Esophagus (tissue), 2 donors: ENCODE data around the gene PMM2. TPM values are rescaled to one million over a fixed set of nuclear protein-coding genes. Genes with fewer than 3 reads are reported as not detected.
A peak's percentile ranks its signal among the peaks of the same experiment; 100 is the strongest.

ENCODE experiments used
- H3K27ac ChIP-seq, 2 donors: one replicate each; pipeline ENCODE4 v1.5.1; 2013; ENCODE audit warnings: low read depth in 2 of 2, mild to moderate bottlenecking in 2 of 2, inconsistent platforms in 1 of 2, low read length in 1 of 2, moderate library complexity in 1 of 2
- H3K27me3 ChIP-seq, 2 donors: one replicate each; pipeline ENCODE4 v1.6.1; 2013; ENCODE audit warnings: low read length in 2 of 2, control low read depth in 1 of 2, mild to moderate bottlenecking in 1 of 2; ENCODE audit not compliant: insufficient read depth in 2 of 2, control insufficient read depth in 1 of 2
- H3K36me3 ChIP-seq, 2 donors: one replicate each; pipeline ENCODE4 v1.6.1; 2013; ENCODE audit warnings: low read length in 1 of 2; ENCODE audit not compliant: control insufficient read depth in 2 of 2, insufficient read depth in 2 of 2
- H3K4me1 ChIP-seq, 2 donors: one replicate each; pipeline ENCODE4 v1.6.1; 2013; ENCODE audit warnings: low read length in 1 of 2; ENCODE audit not compliant: control insufficient read depth in 2 of 2, insufficient read depth in 2 of 2
- H3K4me3 ChIP-seq, 2 donors: one replicate each; pipeline ENCODE4 v1.5.1; 2013; ENCODE audit warnings: low read length in 2 of 2, mild to moderate bottlenecking in 2 of 2, low read depth in 1 of 2, moderate library complexity in 1 of 2
- H3K9me3 ChIP-seq, 2 donors: one replicate each; pipeline ENCODE4 v1.6.1; 2013; ENCODE audit warnings: mild to moderate bottlenecking in 2 of 2, low read depth in 1 of 2, low read length in 1 of 2, moderate library complexity in 1 of 2; ENCODE audit not compliant: control insufficient read depth in 2 of 2, insufficient read depth in 1 of 2
- WGBS, 2 donors: extraction: QIAGEN DNeasy Blood & Tissue Kit; methylation state at CpG; one replicate each; pipeline ENCODE4 v1.1.7; 2013; 5-methylcytosine and 5-hydroxymethylcytosine counted together
- polyA plus RNA-seq, 2 donors: library from polyadenylated mRNA; stranded (reverse); fragments of 200-250 nt; gene quantifications; one replicate each; pipeline ENCODE4 v1.2.3, GENCODE V29; 2013
- donor health status: healthy with polysubstance abuse.
- donor health status: Bipolar disorder and iron deficiency.

The PMM2 gene
- polyA plus RNA-seq, 2 donors, result 19.8 to 30.3 TPM

- Histone ChIP-seq H3K9me3 (no peaks in the 10 kb centered on the region), H3K27ac (peak overlapping the region in 1 of 2 donors; percentile 31), H3K36me3 (peaks cover 0 to 24% of the 10 kb centered on the region in 2 donors), H3K4me1 (peaks cover 2 to 12% of the 10 kb centered on the region in 2 donors), H3K4me3 (no peak overlapping the region), H3K27me3 (no peaks in the 10 kb centered on the region)
- 92 to 94% methylated on average over 10 of the region's 10 CpGs for WGBS, 2 donors
These were observed 48.8 kb downstream of the PMM2 start for GRCh38 chr16:8846401-8846932.

GRCh38 chr16:8847145-8847544 is 49.5 kb downstream of the PMM2 start:
- peaks cover 0 to 24% of the 10 kb centered on the region in 2 donors for H3K36me3 ChIP-seq
- H3K27ac ChIP-seq, result no peak overlapping the region

GRCh38 chr16:8847623-8848022 is 50.0 kb downstream of the PMM2 start:
- peaks cover 2 to 15% of the 10 kb centered on the region in 2 donors for H3K4me1 ChIP-seq
- WGBS, 2 donors, result 89 to 92% methylated on average over 15 of the region's 15 CpGs

More at GRCh38 chr16:8847145-8847544, 49.5 kb downstream of the PMM2 start:
- H3K27me3 ChIP-seq, result no peaks in the 10 kb centered on the region
- no peaks in the 10 kb centered on the region for H3K9me3 ChIP-seq
- H3K4me1 ChIP-seq, result peaks cover 2 to 15% of the 10 kb centered on the region in 2 donors
- H3K4me3 ChIP-seq, result no peak overlapping the region
- 83 to 88% methylated on average over 13 of the region's 13 CpGs for WGBS, 2 donors

GRCh38 chr16:8848231-8848938 is 50.7 kb downstream of the PMM2 start:
- Histone ChIP-seq H3K4me1 (peaks cover 2 to 15% of the 10 kb centered on the region in 2 donors), H3K27ac (peak overlapping the region in 1 of 2 donors; percentile 29), H3K4me3 (no peak overlapping the region), H3K9me3 (no peaks in the 10 kb centered on the region), H3K36me3 (peaks cover 0 to 26% of the 10 kb centered on the region in 2 donors), H3K27me3 (no peaks in the 10 kb centered on the region)
- 86 to 88% methylated on average over 26 of the region's 26 CpGs for WGBS, 2 donors

More at GRCh38 chr16:8847623-8848022, 50.0 kb downstream of the PMM2 start:
- no peaks in the 10 kb centered on the region for H3K9me3 ChIP-seq
- H3K27ac ChIP-seq, result no peak overlapping the region
- H3K4me3 ChIP-seq, result no peak overlapping the region
- no peaks in the 10 kb centered on the region for H3K27me3 ChIP-seq
- peaks cover 0 to 24% of the 10 kb centered on the region in 2 donors for H3K36me3 ChIP-seq

- peak overlapping the region; percentile 28 to 84 for H3K27ac ChIP-seq
- 64 to 80% methylated on average over 8 of the region's 8 CpGs for WGBS, 2 donors
- peaks cover 0 to 26% of the 10 kb centered on the region in 2 donors for H3K36me3 ChIP-seq
- H3K4me1 ChIP-seq, result peaks cover 2 to 15% of the 10 kb centered on the region in 2 donors
- H3K4me3 ChIP-seq, result no peak overlapping the region
- H3K9me3 ChIP-seq, result no peaks in the 10 kb centered on the region
- H3K27me3 ChIP-seq, result no peaks in the 10 kb centered on the region
These were observed 51.3 kb downstream of the PMM2 start for GRCh38 chr16:8848939-8849391.

- 82 to 88% methylated on average over 19 of the region's 19 CpGs for WGBS, 2 donors
- H3K4me1 ChIP-seq, result peaks cover 2 to 15% of the 10 kb centered on the region in 2 donors
- peaks cover under 1 to 29% of the 10 kb centered on the region in 2 donors for H3K36me3 ChIP-seq
- H3K27me3 ChIP-seq, result no peaks in the 10 kb centered on the region
- H3K9me3 ChIP-seq, result no peaks in the 10 kb centered on the region
- H3K4me3 ChIP-seq, result no peak overlapping the region
- H3K27ac ChIP-seq, result peak overlapping the region; percentile 44 to 84
These were observed 51.9 kb downstream of the PMM2 start for GRCh38 chr16:8849411-8850011.

- H3K4me3 ChIP-seq, result no peak overlapping the region
- peak overlapping the region; percentile 44 to 84 for H3K27ac ChIP-seq
- WGBS, 2 donors, result 30 to 48% methylated on average over 11 of the region's 11 CpGs
- H3K36me3 ChIP-seq, result peaks cover 9 to 36% of the 10 kb centered on the region in 2 donors
- H3K9me3 ChIP-seq, result no peaks in the 10 kb centered on the region
- H3K4me1 ChIP-seq, result peaks cover 2 to 13% of the 10 kb centered on the region in 2 donors
- no peaks in the 10 kb centered on the region for H3K27me3 ChIP-seq
These were observed 52.7 kb downstream of the PMM2 start for GRCh38 chr16:8850279-8850885.

GRCh38 chr16:8851761-8852403 is 54.2 kb downstream of the PMM2 start:
- Histone ChIP-seq H3K36me3 (peaks cover 10 to 38% of the 10 kb centered on the region in 2 donors), H3K27me3 (no peaks in the 10 kb centered on the region)
- WGBS, 2 donors, result 82 to 89% methylated on average over 8 of the region's 8 CpGs

GRCh38 chr16:8852534-8852933 is 54.9 kb downstream of the PMM2 start:
- 72 to 76% methylated on average over 8 of the region's 8 CpGs for WGBS, 2 donors
- H3K4me3 ChIP-seq, result no peak overlapping the region
- peaks cover 10 to 39% of the 10 kb centered on the region in 2 donors for H3K36me3 ChIP-seq
- peaks cover 2 to 12% of the 10 kb centered on the region in 2 donors for H3K4me1 ChIP-seq
- peak overlapping the region; percentile 5 to 84 for H3K27ac ChIP-seq
- no peaks in the 10 kb centered on the region for H3K27me3 ChIP-seq
- H3K9me3 ChIP-seq, result no peaks in the 10 kb centered on the region

More at GRCh38 chr16:8851761-8852403, 54.2 kb downstream of the PMM2 start:
- H3K9me3 ChIP-seq, result no peaks in the 10 kb centered on the region
- peaks cover 2 to 12% of the 10 kb centered on the region in 2 donors for H3K4me1 ChIP-seq
- peak overlapping the region; percentile 44 to 84 for H3K27ac ChIP-seq
- no peak overlapping the region for H3K4me3 ChIP-seq
